ENCODE results near the gene MAPKAPK5. TPM values are rescaled to one million over a fixed set of nuclear protein-coding genes. Genes with fewer than 3 reads are reported as not detected.
"Not testable (repeated sequence)": the region's sequence is repeated elsewhere in the genome, so short reads cannot be mapped to it uniquely, and the experiment has no call there.

The MAPKAPK5 gene
- polyA plus RNA-seq, 3 donors = 25.3 to 58.2 (median 28.2) TPM

DNA sequence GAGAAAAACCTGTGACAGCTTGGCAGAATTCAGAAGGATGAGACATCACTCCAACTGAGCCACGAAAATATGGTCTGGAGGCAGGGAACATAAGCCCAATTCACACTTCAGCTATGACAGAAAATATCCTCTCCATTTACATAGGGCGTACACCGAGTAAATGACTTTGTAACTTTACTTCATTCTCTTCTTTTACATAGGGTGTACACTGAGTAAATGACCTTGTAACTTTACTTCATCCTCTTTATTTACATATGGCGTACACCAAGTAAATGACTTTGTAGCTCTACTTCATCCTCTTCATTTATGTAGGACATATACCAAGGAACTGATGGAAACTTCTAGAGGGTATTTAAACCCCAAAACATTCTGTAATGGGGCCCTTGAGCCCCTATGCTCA lies 14.1 kb upstream of the MAPKAPK5 start:
- no peaks in the 10 kb centered on the region for H4K20me1 ChIP-seq (ENCODE audit: insufficient read depth, low read length)
- no peak overlapping the region for H3K4me3 ChIP-seq (replicated peaks in 1 of 3; ENCODE audit: low read depth in 2 of 3, low read length in 3 of 3)
- no peaks in the 10 kb centered on the region for H3K27me3 ChIP-seq (ENCODE audit: control insufficient read depth in 2 of 2, insufficient read depth in 2 of 2, low read length in 2 of 2)
- DNase-seq = no peak
- no peak overlapping the region for H2AFZ ChIP-seq (ENCODE audit: insufficient read depth, low read depth, low read length, poor library complexity, severe bottlenecking)
- TF ChIP-seq, protein P1, sequence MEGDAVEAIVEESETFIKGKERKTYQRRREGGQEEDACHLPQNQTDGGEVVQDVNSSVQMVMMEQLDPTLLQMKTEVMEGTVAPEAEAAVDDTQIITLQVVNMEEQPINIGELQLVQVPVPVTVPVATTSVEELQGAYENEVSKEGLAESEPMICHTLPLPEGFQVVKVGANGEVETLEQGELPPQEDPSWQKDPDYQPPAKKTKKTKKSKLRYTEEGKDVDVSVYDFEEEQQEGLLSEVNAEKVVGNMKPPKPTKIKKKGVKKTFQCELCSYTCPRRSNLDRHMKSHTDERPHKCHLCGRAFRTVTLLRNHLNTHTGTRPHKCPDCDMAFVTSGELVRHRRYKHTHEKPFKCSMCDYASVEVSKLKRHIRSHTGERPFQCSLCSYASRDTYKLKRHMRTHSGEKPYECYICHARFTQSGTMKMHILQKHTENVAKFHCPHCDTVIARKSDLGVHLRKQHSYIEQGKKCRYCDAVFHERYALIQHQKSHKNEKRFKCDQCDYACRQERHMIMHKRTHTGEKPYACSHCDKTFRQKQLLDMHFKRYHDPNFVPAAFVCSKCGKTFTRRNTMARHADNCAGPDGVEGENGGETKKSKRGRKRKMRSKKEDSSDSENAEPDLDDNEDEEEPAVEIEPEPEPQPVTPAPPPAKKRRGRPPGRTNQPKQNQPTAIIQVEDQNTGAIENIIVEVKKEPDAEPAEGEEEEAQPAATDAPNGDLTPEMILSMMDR (IDR thresholded peaks at IDR 0.05) = no peak
- no peak overlapping the region for H3K4me3 Mint-ChIP-seq
- H3K4me1 Mint-ChIP-seq = peaks cover 32% of the 10 kb centered on the region
- H3K4me1 ChIP-seq (ENCODE audit: control insufficient read depth in 1 of 2, insufficient read depth in 2 of 2, low read length in 2 of 2) = peaks cover 27 to 38% of the 10 kb centered on the region in 2 donors
- H3K27ac Mint-ChIP-seq = no peak overlapping the region
- H3K27me3 Mint-ChIP-seq (ENCODE audit: low read depth in 3 of 3) = peaks cover 1 to 6% (median 3%) of the 10 kb centered on the region in 3 donors
- no peak overlapping the region for H3K9ac ChIP-seq (ENCODE audit: insufficient read depth, low read length, poor library complexity, severe bottlenecking)
- peaks cover 1 to 5% (median 4%) of the 10 kb centered on the region in 7 donors for H3K9me3 Mint-ChIP-seq
- no peak overlapping the region for H3K4me2 ChIP-seq (replicated peaks; ENCODE audit: extremely low read depth, low read length, poor library complexity, severe bottlenecking)
- H3K79me2 ChIP-seq (ENCODE audit: insufficient read depth, low read length) = no peaks in the 10 kb centered on the region
- intact Hi-C loops (cut with micrococcal nuclease) = no loop called here
- H3K36me3 ChIP-seq (replicated peaks in 1 of 2; ENCODE audit: control insufficient read depth in 1 of 2, insufficient read depth in 2 of 2, low read length in 2 of 2) = no peaks in the 10 kb centered on the region
- no peaks in the 10 kb centered on the region for H3K9me3 ChIP-seq (replicated peaks in 1 of 2; ENCODE audit: control insufficient read depth in 1 of 2, insufficient read depth in 1 of 2, low read length in 2 of 2)
- no peak overlapping the region for H3K27ac ChIP-seq (ENCODE audit: low read depth in 1 of 2, low read length in 2 of 2)
- H3K36me3 Mint-ChIP-seq = no peaks in the 10 kb centered on the region
- 100% methylated on average over 1 of the region's 4 CpGs for WGBS (ENCODE audit: insufficient coverage)

DNA sequence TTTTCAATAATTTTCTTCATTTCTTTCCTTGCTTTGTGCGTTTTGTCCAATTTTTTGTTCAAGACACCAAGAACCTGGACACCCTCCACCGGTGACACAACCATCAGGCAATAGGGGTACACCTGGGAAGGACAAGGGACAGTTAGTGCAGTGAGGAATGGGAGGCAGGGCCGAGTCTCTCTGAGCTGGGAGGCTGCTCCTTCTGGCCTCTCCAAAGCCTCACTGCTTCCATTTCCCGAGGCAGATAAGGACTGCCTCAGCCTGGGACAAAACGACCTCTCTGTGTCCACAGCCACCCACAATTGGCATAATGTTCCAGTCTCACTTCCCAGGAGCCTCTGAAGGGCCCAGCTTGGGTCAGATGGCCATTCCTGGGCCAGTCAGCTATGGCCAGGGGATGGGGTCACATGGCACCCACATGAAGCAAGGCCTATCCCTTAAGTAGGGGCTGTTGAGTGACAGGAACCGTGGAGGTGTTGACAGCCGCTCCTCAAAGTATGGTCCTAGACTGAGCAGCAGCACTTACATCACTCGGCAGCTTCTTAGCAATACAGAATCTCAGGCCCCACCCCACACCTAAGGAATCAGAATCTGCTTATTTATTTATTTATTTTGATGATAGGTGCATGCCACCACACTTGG lies 13.6 kb upstream of the MAPKAPK5 start:
- peaks cover 1 to 6% (median 3%) of the 10 kb centered on the region in 3 donors for H3K27me3 Mint-ChIP-seq (ENCODE audit: low read depth in 3 of 3)
- intact Hi-C loops (cut with micrococcal nuclease) = no loop called here
- Histone ChIP-seq H4K20me1 (ENCODE audit: insufficient read depth, low read length) (no peaks in the 10 kb centered on the region), H3K9ac (ENCODE audit: insufficient read depth, low read length, poor library complexity, severe bottlenecking) (no peak overlapping the region), H3K27ac (ENCODE audit: low read depth in 1 of 2, low read length in 2 of 2) (no peak overlapping the region), H2AFZ (ENCODE audit: insufficient read depth, low read depth, low read length, poor library complexity, severe bottlenecking) (no peak overlapping the region), H3K36me3 (replicated peaks in 1 of 2; ENCODE audit: control insufficient read depth in 1 of 2, insufficient read depth in 2 of 2, low read length in 2 of 2) (no peaks in the 10 kb centered on the region), H3K79me2 (ENCODE audit: insufficient read depth, low read length) (no peaks in the 10 kb centered on the region), H3K27me3 (ENCODE audit: control insufficient read depth in 2 of 2, insufficient read depth in 2 of 2, low read length in 2 of 2) (no peaks in the 10 kb centered on the region), H3K4me2 (replicated peaks; ENCODE audit: extremely low read depth, low read length, poor library complexity, severe bottlenecking) (no peak overlapping the region), H3K9me3 (replicated peaks in 1 of 2; ENCODE audit: control insufficient read depth in 1 of 2, insufficient read depth in 1 of 2, low read length in 2 of 2) (no peaks in the 10 kb centered on the region), H3K4me1 (ENCODE audit: control insufficient read depth in 1 of 2, insufficient read depth in 2 of 2, low read length in 2 of 2) (peaks cover 22 to 33% of the 10 kb centered on the region in 2 donors), H3K4me3 (replicated peaks in 1 of 3; ENCODE audit: low read depth in 2 of 3, low read length in 3 of 3) (no peak overlapping the region)
- 94% methylated on average over 2 of the region's 8 CpGs for WGBS (ENCODE audit: insufficient coverage)
- no peaks in the 10 kb centered on the region for H3K36me3 Mint-ChIP-seq
- DNase-seq = no peak
- peak overlapping the region in 2 of 7 donors; percentile 50 to 54 for H3K27ac Mint-ChIP-seq
- peaks cover 2 to 8% (median 4%) of the 10 kb centered on the region in 7 donors for H3K9me3 Mint-ChIP-seq
- peaks cover 27% of the 10 kb centered on the region for H3K4me1 Mint-ChIP-seq
- no peak overlapping the region for H3K4me3 Mint-ChIP-seq
- TF ChIP-seq, protein P1 (IDR thresholded peaks at IDR 0.05) = no peak

DNA sequence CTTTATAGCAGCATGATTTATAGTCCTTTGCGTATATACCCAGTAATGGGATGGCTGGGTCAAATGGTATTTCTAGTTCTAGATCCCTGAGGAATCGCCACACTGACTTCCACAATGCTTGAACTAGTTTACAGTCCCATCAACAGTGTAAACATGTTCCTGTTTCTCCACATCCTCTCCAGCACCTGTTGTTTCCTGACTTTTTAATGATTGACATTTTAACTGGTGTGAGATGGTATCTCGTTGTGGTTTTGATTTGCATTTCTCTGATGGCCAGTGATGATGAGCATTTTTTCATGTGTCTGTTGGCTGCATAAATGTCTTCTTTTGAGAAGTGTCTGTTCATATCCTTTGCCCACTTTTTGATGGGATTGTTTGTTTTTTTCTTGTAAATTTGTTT lies 12.4 kb upstream of the MAPKAPK5 start:
- H3K4me3 ChIP-seq (replicated peaks in 1 of 3; ENCODE audit: low read depth in 2 of 3, low read length in 3 of 3); H3K79me2 ChIP-seq (ENCODE audit: insufficient read depth, low read length); H3K27ac ChIP-seq (ENCODE audit: low read depth in 1 of 2, low read length in 2 of 2); H3K36me3 ChIP-seq (replicated peaks in 1 of 2; ENCODE audit: control insufficient read depth in 1 of 2, insufficient read depth in 2 of 2, low read length in 2 of 2); H3K27ac Mint-ChIP-seq; H3K9me3 ChIP-seq (replicated peaks in 1 of 2; ENCODE audit: control insufficient read depth in 1 of 2, insufficient read depth in 1 of 2, low read length in 2 of 2); intact Hi-C loops (cut with micrococcal nuclease); H3K9me3 Mint-ChIP-seq; H3K27me3 Mint-ChIP-seq (ENCODE audit: low read depth in 3 of 3); H3K27me3 ChIP-seq (ENCODE audit: control insufficient read depth in 2 of 2, insufficient read depth in 2 of 2, low read length in 2 of 2); H3K9ac ChIP-seq (ENCODE audit: insufficient read depth, low read length, poor library complexity, severe bottlenecking); H3K36me3 Mint-ChIP-seq; H4K20me1 ChIP-seq (ENCODE audit: insufficient read depth, low read length); H3K4me2 ChIP-seq (replicated peaks; ENCODE audit: extremely low read depth, low read length, poor library complexity, severe bottlenecking); H2AFZ ChIP-seq (ENCODE audit: insufficient read depth, low read depth, low read length, poor library complexity, severe bottlenecking); H3K4me3 Mint-ChIP-seq; DNase-seq: not testable (repeated sequence)
- H3K4me1 ChIP-seq (ENCODE audit: control insufficient read depth in 1 of 2, insufficient read depth in 2 of 2, low read length in 2 of 2) = peaks cover 14 to 21% of the 10 kb centered on the region in 2 donors
- WGBS (ENCODE audit: insufficient coverage) = no CpG with 5 or more reads among the region's 3 CpGs
- peaks cover 26% of the 10 kb centered on the region for H3K4me1 Mint-ChIP-seq
